B cell (primary cell): Measurements from ENCODE around the gene PTPRT. TPM values are rescaled to one million over a fixed set of nuclear protein-coding genes. Genes with fewer than 3 reads are reported as not detected.

Source experiments
- ATAC-seq: fragments of 200-7000 bp; cut with Tn5 transposase; one replicate; pipeline ENCODE4 v1.10.0; 2021; ENCODE audit warnings: low read depth, mild to moderate bottlenecking, moderate number of reproducible peaks, moderate library complexity
- CTCF ChIA-PET: fragments of 350-600 bp; sonication (Branson Sonifier 250); formaldehyde crosslinking; loops from one replicate; lab custom pipeline; 2021; ENCODE audit warnings: antibody characterized with exemption, inconsistent platforms; lab: Charles Lee
- POLR2A ChIA-PET: fragments of 350-600 bp; sonication (Branson Sonifier 250); formaldehyde crosslinking; loops from one replicate; lab custom pipeline; 2021; ENCODE audit warnings: antibody characterized with exemption; lab: Charles Lee
- DNase-seq: peaks from one replicate; pipeline ENCODE4 v3.0.0; 2013
- H2AFZ ChIP-seq: 2 replicates; pipeline ENCODE4 v1.6.1; 2012; ENCODE audit warnings: mild to moderate bottlenecking, low read depth, low read length; ENCODE audit not compliant: insufficient read depth, poor library complexity, severe bottlenecking
- H3K27ac ChIP-seq, 2 donors: 1 replicate in 1 of 2; 2 replicates in 1 of 2; pipeline ENCODE4 v1.5.1; 2012 to 2013; ENCODE audit warnings: low read length in 2 of 2, mild to moderate bottlenecking in 2 of 2, moderate library complexity in 1 of 2
- H3K27me3 ChIP-seq, 4 experiments: fragments of 200-600 bp in 1 of 4; sonication (generic) in 1 of 4; replicated peaks in 1 of 4; 1 replicate in 2 of 4; 2 replicates in 2 of 4; pipeline versions ENCODE4 v1.6.1 to v1.7.0; 2013 to 2016; ENCODE audit warnings: low read length in 3 of 4, mild to moderate bottlenecking in 2 of 4, mixed read lengths in 1 of 4, moderate library complexity in 1 of 4; ENCODE audit not compliant: insufficient read depth in 4 of 4, control insufficient read depth in 3 of 4; ENCODE audit errors: control extremely low read depth in 1 of 4
- H3K36me3 ChIP-seq, 2 experiments: replicated peaks in 1 of 2; 1 replicate in 1 of 2; 2 replicates in 1 of 2; pipeline versions ENCODE4 v1.6.1 to v1.7.1; 2013; ENCODE audit warnings: low read length in 1 of 2; ENCODE audit not compliant: insufficient read depth in 2 of 2, control insufficient read depth in 1 of 2; ENCODE audit errors: control extremely low read depth in 1 of 2, extremely low read depth in 1 of 2
- H3K4me1 ChIP-seq, 2 donors: fragments of 200-600 bp in 1 of 2; sonication (generic) in 1 of 2; 1 replicate in 1 of 2; 2 replicates in 1 of 2; pipeline versions ENCODE4 v1.5.1 to v1.6.1; 2013 to 2017; ENCODE audit warnings: low read length in 2 of 2; ENCODE audit not compliant: control insufficient read depth in 2 of 2, insufficient read depth in 2 of 2
- H3K4me2 ChIP-seq: replicated peaks from 2 replicates; pipeline ENCODE3; 2012; ENCODE audit warnings: mild to moderate bottlenecking, low read depth, low read length; ENCODE audit not compliant: poor library complexity, severe bottlenecking
- H3K4me3 ChIP-seq, 5 experiments: fragments of 200-600 bp in 1 of 5; sonication (generic) in 1 of 5; 1 replicate in 3 of 5; 2 replicates in 2 of 5; pipeline versions ENCODE4 v1.5.1 to v1.7.0; 2011 to 2016; ENCODE audit warnings: low read length in 4 of 5, mild to moderate bottlenecking in 4 of 5, low read depth in 2 of 5, control low read depth in 1 of 5, moderate library complexity in 1 of 5; ENCODE audit not compliant: insufficient read depth in 1 of 5; ENCODE audit errors: control extremely low read depth in 1 of 5, extremely low read depth in 1 of 5
- H3K79me2 ChIP-seq: fragments of 200-600 bp; sonication (generic); one replicate; pipeline ENCODE4 v1.6.0; 2016; ENCODE audit warnings: low read length; ENCODE audit not compliant: control insufficient read depth, insufficient read depth
- H3K9ac ChIP-seq: fragments of 200-600 bp; sonication (generic); 2 replicates; pipeline ENCODE4 v1.6.1; 2017; ENCODE audit warnings: mild to moderate bottlenecking, low read length, moderate library complexity
- H3K9me3 ChIP-seq, 3 donors: one replicate each; pipeline versions ENCODE4 v1.6.1 to v1.7.1; 2013; ENCODE audit warnings: low read length in 2 of 3; ENCODE audit not compliant: control insufficient read depth in 2 of 3, insufficient read depth in 1 of 3; ENCODE audit errors: control extremely low read depth in 1 of 3
- H4K20me1 ChIP-seq: 2 replicates; pipeline ENCODE4 v1.6.0; 2012; ENCODE audit warnings: mild to moderate bottlenecking, low read length; ENCODE audit not compliant: insufficient read depth, control insufficient read depth, poor library complexity, severe bottlenecking
- H3K27ac Mint-ChIP-seq: one replicate; pipeline ENCODE4 v1.8.0; 2021; ENCODE audit warnings: mixed read lengths
- H3K27me3 Mint-ChIP-seq: one replicate; pipeline ENCODE4 v1.8.0; 2021; ENCODE audit warnings: mixed read lengths
- H3K4me1 Mint-ChIP-seq: one replicate; pipeline ENCODE4 v1.8.0; 2021; ENCODE audit warnings: mixed read lengths
- H3K4me3 Mint-ChIP-seq: one replicate; pipeline ENCODE4 v1.8.0; 2021; ENCODE audit warnings: mixed read lengths
- H3K9me3 Mint-ChIP-seq: one replicate; pipeline ENCODE4 v1.8.0; 2022; ENCODE audit warnings: mixed read lengths; ENCODE audit not compliant: insufficient read depth
- EZH2 ChIP-seq: IDR thresholded peaks from 2 replicates; pipeline ENCODE4 v1.6.1; 2012; ENCODE audit warnings: borderline replicate concordance, low read depth, mild to moderate bottlenecking, moderate library complexity, low read length; ENCODE audit not compliant: insufficient read depth, poor library complexity, severe bottlenecking
- WGBS: methylation state at CpG from one replicate; pipeline ENCODE4 v1.1.5; 2013; ENCODE audit warnings: missing lambda C conversion rate; ENCODE audit not compliant: insufficient coverage; 5-methylcytosine and 5-hydroxymethylcytosine counted together
- intact Hi-C: fragments of 100-400 bp; cut with micrococcal nuclease; formaldehyde crosslinking; loops from one replicate; pipeline ENCODE4 v1.10.0; 2022
- polyA plus RNA-seq: library from polyadenylated mRNA; depleted of rRNA; stranded (reverse); fragments of >200 nt; gene quantifications from 2 replicates; pipeline ENCODE4 v1.2.3, GENCODE V29; 2012
- total RNA-seq, 2 donors: library from RNA; stranded (reverse); fragments of 120-200 nt in 1 of 2; gene quantifications; 1 replicate in 1 of 2; 2 replicates in 1 of 2; pipeline versions ENCODE4 v1.2.3 to v1.2.4, GENCODE V29; 2013 to 2022
- TF ChIP-seq, protein P1 (sequence below): fragments of 200-600 bp; IDR thresholded peaks from one replicate; pipeline ENCODE4 v1.8.0; 2022; ENCODE audit warnings: antibody characterized with exemption, mild to moderate bottlenecking

The PTPRT gene
- total and polyA plus RNA-seq, 2 donors (not counting 1 experiment from before 2014, with no cell fraction given), result not detected

DNA sequence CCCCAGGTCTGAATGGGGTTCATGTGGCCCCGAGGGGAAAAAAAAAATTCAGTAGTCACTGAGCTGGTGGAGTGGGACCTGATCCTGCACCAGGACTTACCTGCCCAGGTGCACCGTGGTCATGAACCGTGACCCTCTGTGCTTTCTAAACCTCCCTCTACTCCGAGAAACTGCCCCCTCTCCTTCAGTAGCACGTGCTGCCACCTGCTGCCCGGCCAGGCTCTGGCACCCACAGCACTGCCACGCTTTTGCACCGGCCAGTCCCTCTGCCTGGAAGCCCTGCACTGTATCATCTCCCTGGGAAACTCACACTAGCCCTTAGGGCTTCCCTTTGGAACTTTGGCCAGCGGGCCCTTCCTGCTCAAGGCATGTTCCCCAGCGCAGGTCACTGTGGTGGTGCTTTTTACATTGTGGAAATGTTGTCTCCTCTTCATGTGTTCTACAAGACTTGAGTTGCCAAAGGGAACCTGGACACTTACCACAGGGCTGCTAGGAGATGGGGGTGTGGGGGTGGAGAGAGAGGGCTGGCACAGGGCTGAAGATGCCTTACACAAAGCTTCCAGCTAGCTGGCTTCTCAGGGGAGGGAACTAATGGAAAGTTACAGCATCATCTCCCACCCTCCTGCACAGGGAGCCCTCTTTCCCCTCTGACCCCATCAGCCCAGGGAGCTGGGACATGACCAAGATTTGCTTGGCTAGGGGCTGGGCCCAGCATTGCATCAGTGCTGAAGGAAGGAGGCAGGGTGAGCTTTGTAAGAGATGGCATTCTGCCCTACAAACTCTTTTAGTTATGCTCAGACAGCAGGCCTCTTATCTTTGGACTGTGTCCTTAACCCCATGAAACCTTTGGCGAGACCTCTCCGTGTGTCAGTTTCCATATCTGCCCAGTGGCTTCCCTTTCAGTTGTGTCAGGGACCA, 2.5 kb upstream of the PTPRT start:
- H3K9me3 Mint-ChIP-seq, result no peaks in the 10 kb centered on the region
- Histone ChIP-seq H4K20me1 (no peaks in the 10 kb centered on the region), H3K79me2 (no peaks in the 10 kb centered on the region), H3K4me1 (peaks cover 0 to 3% of the 10 kb centered on the region in 2 donors), H2AFZ (no peak overlapping the region), H3K9ac (no peak overlapping the region), H3K27me3 (peaks cover 0 to 25% (median 8%) of the 10 kb centered on the region in 4 experiments), H3K4me2 (no peak overlapping the region), H3K9me3 (peaks cover 0 to 4% (median 0%) of the 10 kb centered on the region in 3 donors), H3K36me3 (no peaks in the 10 kb centered on the region), H3K4me3 (no peak overlapping the region), H3K27ac (no peak overlapping the region)
- ChIA-PET POLR2A (interaction anchor here (0.5 kb wide), 1 partner anchor 20 kb away, joined by 3 read pairs; no protein-coding TSS in a partner anchor), CTCF (interaction anchor here (0.9 kb wide), 1 partner anchor 9 kb away, joined by 3 read pairs; no protein-coding TSS in a partner anchor)
- peaks cover 5% of the 10 kb centered on the region for H3K4me1 Mint-ChIP-seq
- no peak overlapping the region for H3K27ac Mint-ChIP-seq
- DNase-seq, result no peak
- H3K4me3 Mint-ChIP-seq, result no peak overlapping the region
- intact Hi-C loops, result no loop called here
- TF ChIP-seq EZH2, result no peak
- WGBS, result 30% methylated on average over 10 of the region's 12 CpGs
- peaks cover 42% of the 10 kb centered on the region for H3K27me3 Mint-ChIP-seq
- no peak for ATAC-seq

DNA sequence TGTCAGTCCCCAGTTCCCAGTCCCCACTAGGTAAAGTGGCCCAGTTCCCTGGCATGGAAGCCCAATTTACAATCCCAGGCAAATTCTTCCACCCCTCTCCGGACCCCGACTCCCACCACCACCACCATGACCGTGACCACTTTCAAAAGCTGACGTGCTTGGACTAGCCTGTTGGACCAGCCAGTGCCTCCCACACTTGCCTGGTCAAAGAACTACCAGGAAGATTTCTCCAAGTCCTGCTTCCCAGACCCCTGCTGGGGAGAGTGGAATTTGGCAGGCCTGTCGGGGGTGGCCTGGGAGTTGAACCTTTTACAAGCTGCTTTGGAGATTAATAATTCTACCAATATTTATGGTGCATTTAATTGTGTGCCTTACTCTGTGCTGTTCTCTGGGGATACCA, 1.4 kb upstream of the PTPRT start:
- Histone ChIP-seq H3K27ac (no peak overlapping the region), H2AFZ (no peak overlapping the region), H3K4me1 (peaks cover 0 to 3% of the 10 kb centered on the region in 2 donors), H3K9me3 (peaks cover 0 to 4% (median 0%) of the 10 kb centered on the region in 3 donors), H3K27me3 (peaks cover 0 to 30% (median 8%) of the 10 kb centered on the region in 4 experiments), H3K4me2 (no peak overlapping the region), H4K20me1 (no peaks in the 10 kb centered on the region), H3K36me3 (no peaks in the 10 kb centered on the region), H3K4me3 (no peak overlapping the region), H3K9ac (no peak overlapping the region), H3K79me2 (no peaks in the 10 kb centered on the region)
- H3K4me1 Mint-ChIP-seq, result peaks cover 5% of the 10 kb centered on the region
- intact Hi-C loops, result no loop called here
- H3K4me3 Mint-ChIP-seq, result no peak overlapping the region
- H3K27ac Mint-ChIP-seq, result no peak overlapping the region
- ChIA-PET POLR2A (no interaction called here), CTCF (no interaction called here)
- WGBS, result 87% methylated on average over 3 of the region's 5 CpGs
- H3K27me3 Mint-ChIP-seq, result peaks cover 50% of the 10 kb centered on the region
- no peak for TF ChIP-seq EZH2
- TF ChIP-seq, protein P1, sequence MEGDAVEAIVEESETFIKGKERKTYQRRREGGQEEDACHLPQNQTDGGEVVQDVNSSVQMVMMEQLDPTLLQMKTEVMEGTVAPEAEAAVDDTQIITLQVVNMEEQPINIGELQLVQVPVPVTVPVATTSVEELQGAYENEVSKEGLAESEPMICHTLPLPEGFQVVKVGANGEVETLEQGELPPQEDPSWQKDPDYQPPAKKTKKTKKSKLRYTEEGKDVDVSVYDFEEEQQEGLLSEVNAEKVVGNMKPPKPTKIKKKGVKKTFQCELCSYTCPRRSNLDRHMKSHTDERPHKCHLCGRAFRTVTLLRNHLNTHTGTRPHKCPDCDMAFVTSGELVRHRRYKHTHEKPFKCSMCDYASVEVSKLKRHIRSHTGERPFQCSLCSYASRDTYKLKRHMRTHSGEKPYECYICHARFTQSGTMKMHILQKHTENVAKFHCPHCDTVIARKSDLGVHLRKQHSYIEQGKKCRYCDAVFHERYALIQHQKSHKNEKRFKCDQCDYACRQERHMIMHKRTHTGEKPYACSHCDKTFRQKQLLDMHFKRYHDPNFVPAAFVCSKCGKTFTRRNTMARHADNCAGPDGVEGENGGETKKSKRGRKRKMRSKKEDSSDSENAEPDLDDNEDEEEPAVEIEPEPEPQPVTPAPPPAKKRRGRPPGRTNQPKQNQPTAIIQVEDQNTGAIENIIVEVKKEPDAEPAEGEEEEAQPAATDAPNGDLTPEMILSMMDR, result no peak
- no peak for DNase-seq
- no peaks in the 10 kb centered on the region for H3K9me3 Mint-ChIP-seq
- no peak for ATAC-seq
